ENCODE results near the gene AREL1. TPM values are rescaled to one million over a fixed set of nuclear protein-coding genes. Genes with fewer than 3 reads are reported as not detected.

The AREL1 gene
- total RNA-seq, 6 experiments from 2014 or later, result 36.7 to 42.3 (median 40.6) TPM

GRCh38 chr14:74685921-74686678 lies 26.8 kb downstream of the AREL1 start:
- H3K36me3 Mint-ChIP-seq (ENCODE audit: low read depth), result peaks cover 55% of the 10 kb centered on the region

GRCh38 chr14:74685056-74685455 lies 27.8 kb downstream of the AREL1 start:
- no peak for TF ChIP-seq CTCF (IDR thresholded peaks at IDR 0.05)
- peaks cover 57% of the 10 kb centered on the region for H3K36me3 Mint-ChIP-seq (ENCODE audit: low read depth)
- no peak overlapping the region for H3K4me3 Mint-ChIP-seq
- H3K9me3 Mint-ChIP-seq, result no peaks in the 10 kb centered on the region
- H3K27ac Mint-ChIP-seq, result no peak overlapping the region
- peaks cover 9% of the 10 kb centered on the region; the same call in 1 of the 2 replicates for H3K4me1 Mint-ChIP-seq (ENCODE audit: low read depth)
- no peaks in the 10 kb centered on the region for H3K27me3 Mint-ChIP-seq (ENCODE audit: insufficient read depth)
- DNase-seq, result no peak

More at GRCh38 chr14:74685921-74686678, 26.8 kb downstream of the AREL1 start:
- no peak for DNase-seq
- H3K27ac Mint-ChIP-seq, result no peak overlapping the region
- H3K9me3 Mint-ChIP-seq, result no peaks in the 10 kb centered on the region
- H3K27me3 Mint-ChIP-seq (ENCODE audit: insufficient read depth), result no peaks in the 10 kb centered on the region
- H3K4me1 Mint-ChIP-seq (ENCODE audit: low read depth), result peaks cover 9% of the 10 kb centered on the region; the same call in 1 of the 2 replicates
- no peak overlapping the region for H3K4me3 Mint-ChIP-seq
- TF ChIP-seq CTCF (IDR thresholded peaks at IDR 0.05), result no peak

- Mint-ChIP-seq H3K27me3 (ENCODE audit: insufficient read depth) (no peaks in the 10 kb centered on the region), H3K36me3 (ENCODE audit: low read depth) (peaks cover 56% of the 10 kb centered on the region), H3K27ac (no peak overlapping the region), H3K4me1 (ENCODE audit: low read depth) (peaks cover 9% of the 10 kb centered on the region; the same call in 1 of the 2 replicates), H3K4me3 (no peak overlapping the region), H3K9me3 (no peaks in the 10 kb centered on the region)
- DNase-seq, result no peak
- TF ChIP-seq CTCF (IDR thresholded peaks at IDR 0.05), result no peak
Observed at GRCh38 chr14:74684434-74684833, 28.4 kb downstream of the AREL1 start.

GRCh38 chr14:74683406-74683805 lies 29.5 kb downstream of the AREL1 start:
- no peak for DNase-seq
- TF ChIP-seq CTCF (IDR thresholded peaks at IDR 0.05), result no peak
- H3K27ac Mint-ChIP-seq, result no peak overlapping the region
- no peaks in the 10 kb centered on the region for H3K9me3 Mint-ChIP-seq
- no peaks in the 10 kb centered on the region for H3K27me3 Mint-ChIP-seq (ENCODE audit: insufficient read depth)
- H3K4me3 Mint-ChIP-seq, result no peak overlapping the region
- H3K4me1 Mint-ChIP-seq (ENCODE audit: low read depth), result peaks cover 9% of the 10 kb centered on the region; the same call in 1 of the 2 replicates
- peaks cover 49% of the 10 kb centered on the region for H3K36me3 Mint-ChIP-seq (ENCODE audit: low read depth)

GRCh38 chr14:74682169-74682952 lies 30.5 kb downstream of the AREL1 start:
- Mint-ChIP-seq H3K4me1 (ENCODE audit: low read depth) (peaks cover 9% of the 10 kb centered on the region; the same call in 1 of the 2 replicates), H3K27ac (peak overlapping the region; percentile 25; the same call in 1 of the 2 replicates), H3K27me3 (ENCODE audit: insufficient read depth) (no peaks in the 10 kb centered on the region), H3K9me3 (no peaks in the 10 kb centered on the region), H3K36me3 (ENCODE audit: low read depth) (peaks cover 46% of the 10 kb centered on the region), H3K4me3 (no peak overlapping the region)
- no peak for TF ChIP-seq CTCF (IDR thresholded peaks at IDR 0.05)
- no peak for DNase-seq

Data from HFFc6 (cell line).